Measurements from ENCODE around the gene ZNF777.
"Not testable (repeated sequence)": the region's sequence is repeated elsewhere in the genome, so short reads cannot be mapped to it uniquely, and the experiment has no call there.

The ZNF777 gene

GRCh38 chr7:149450821-149451220 lies 10.0 kb downstream of the ZNF777 start:
- no peak for DNase-seq (ENCODE audit: low read depth)

DNA sequence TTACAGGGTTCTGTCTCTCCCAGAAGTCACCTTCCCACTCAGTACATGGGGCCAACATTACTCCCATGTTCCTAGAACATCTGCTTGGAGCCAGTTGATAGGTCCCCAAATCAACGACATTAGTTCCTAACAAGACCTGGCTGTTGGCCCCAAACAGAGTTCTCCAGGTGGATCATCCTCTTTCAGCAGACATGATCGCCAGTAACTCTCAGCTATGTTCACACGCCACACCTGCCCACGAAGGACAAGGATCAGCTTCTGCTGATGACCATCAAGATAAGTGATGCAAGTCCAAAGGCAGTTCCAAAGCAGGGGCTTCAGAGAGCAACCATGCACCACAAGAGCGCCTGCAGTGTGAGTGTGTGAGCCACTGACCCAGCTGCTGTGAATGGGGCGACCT lies 11.0 kb downstream of the ZNF777 start:
- DNase-seq (ENCODE audit: low read depth), result no peak

GRCh38 chr7:149448961-149449360 lies 11.9 kb downstream of the ZNF777 start:
- DNase-seq (ENCODE audit: low read depth), result no peak

DNA sequence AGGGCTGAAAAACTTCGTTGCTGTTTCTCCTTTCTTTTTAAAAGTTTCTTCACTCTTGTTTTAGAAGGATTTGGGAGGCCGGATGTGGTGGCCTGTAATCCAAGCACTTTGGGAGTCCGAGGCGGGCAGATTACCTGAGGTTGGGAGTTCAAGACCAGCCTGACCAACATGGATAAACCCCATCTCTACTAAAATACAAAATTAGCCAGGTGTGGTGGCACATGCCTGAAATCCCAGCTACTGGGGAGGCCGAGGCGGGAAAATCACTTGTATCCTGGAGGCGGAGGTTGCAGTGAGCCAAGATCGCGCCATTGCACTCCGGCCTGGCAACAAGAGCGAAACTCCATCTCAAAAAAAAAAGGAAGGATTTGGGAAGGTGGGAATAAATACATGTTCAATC lies 14.8 kb downstream of the ZNF777 start:
- not testable (repeated sequence) for DNase-seq (ENCODE audit: low read depth)

DNA sequence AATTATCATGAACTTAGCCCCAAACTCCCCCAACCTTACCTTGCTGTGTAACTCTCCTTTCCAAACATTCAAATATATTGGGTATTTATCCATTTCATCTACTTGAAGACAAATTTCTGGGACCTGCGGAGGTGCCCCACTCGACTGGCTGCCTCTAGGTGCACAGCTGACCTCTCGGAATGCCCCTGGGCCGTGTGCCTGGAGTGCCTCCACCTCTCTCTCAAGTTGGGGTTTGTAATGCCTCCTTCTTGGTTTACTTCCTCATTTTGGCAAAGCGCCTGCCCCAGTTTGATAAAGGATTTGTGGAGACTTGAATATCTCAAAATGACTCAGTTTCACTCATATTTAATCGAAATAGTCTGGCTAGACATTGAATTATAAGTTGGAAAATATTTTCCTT lies 16.6 kb downstream of the ZNF777 start:
- no peak for DNase-seq (ENCODE audit: low read depth)

DNA sequence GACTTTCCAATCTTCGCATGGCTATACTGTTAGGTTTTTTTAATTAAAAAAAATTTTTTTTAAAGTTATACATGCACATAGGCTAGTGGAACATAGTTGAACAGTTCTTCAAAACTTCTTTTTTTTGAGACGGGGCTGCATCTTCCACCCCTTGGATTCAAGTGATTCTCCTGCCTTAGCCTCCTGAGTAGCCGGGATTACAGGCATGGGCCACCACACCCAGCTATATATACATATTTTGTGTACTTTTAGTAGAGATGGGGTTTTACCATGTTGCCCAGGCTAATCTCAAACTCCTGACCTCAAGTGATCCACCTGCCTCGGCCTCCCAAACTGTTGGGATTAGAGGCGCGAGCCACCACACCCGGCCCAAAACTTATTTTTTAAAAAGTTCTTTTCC lies 17.3 kb downstream of the ZNF777 start:
- no peak for DNase-seq (ENCODE audit: low read depth)

- no peak for DNase-seq (ENCODE audit: low read depth)
Observed at GRCh38 chr7:149442924-149443323, 17.9 kb downstream of the ZNF777 start.

DNA sequence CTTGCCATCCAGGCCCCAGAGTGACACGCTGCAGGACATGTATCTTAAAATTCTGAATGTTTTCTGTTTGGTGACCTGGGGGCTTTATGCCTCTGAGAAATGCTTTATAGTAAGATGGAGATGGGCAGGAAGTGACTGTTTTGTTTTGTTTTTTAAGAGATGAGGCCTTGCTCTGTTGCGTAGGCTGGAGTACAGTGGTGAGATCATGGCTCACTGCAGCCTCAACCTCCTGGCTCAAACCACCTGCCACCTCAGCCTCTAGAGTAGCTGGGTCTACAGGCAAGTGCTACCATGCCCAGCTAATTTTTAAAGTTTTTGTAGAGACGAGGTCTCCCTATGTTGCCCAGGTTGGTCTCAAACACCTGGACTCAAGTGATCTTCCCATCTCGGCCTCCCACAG lies 20.6 kb downstream of the ZNF777 start:
- DNase-seq (ENCODE audit: low read depth), result no peak

GRCh38 chr7:149436358-149436757 lies 24.5 kb downstream of the ZNF777 start:
- DNase-seq (ENCODE audit: low read depth), result no peak

- no peak for DNase-seq (ENCODE audit: low read depth)
Observed at GRCh38 chr7:149433124-149433523, 27.7 kb downstream of the ZNF777 start.

- no peak for DNase-seq (ENCODE audit: low read depth)
Observed at GRCh38 chr7:149432121-149432691, 28.7 kb downstream of the ZNF777 start.

DNA sequence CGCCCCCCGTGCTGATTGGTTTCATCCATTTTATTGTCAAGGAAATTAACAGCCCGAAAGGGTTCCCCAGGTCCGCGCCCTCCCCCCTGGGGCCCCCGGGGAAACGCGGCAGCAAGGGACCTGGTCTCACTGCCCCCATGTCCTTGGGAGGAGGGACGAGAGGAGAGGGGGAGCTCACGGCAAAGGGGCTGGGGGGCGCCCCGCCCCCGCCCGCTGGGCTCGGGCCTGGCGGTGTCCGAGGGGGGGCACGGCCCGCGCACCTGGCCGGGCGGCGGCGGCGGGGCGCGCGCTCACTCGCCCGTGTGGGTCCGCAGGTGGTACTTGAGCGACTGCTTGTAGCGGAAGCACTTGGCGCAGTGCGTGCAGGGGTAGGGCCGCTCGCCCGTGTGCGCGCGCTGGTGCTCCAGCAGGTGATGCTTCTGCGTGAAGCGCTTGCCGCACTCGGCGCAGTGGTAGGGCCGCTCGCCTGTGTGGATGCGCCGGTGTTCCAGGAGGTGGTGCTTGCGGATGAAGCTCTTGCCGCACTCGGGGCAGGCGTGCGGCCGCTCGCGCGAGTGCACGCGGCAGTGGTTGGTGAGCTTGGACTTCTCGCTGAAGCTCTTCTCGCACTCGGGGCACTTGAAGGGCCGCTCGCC lies 29.3 kb downstream of the ZNF777 start:
- DNase-seq (ENCODE audit: low read depth), result no peak

- no peak for DNase-seq (ENCODE audit: low read depth)
Observed at GRCh38 chr7:149430192-149430591, 30.7 kb downstream of the ZNF777 start.

DNA sequence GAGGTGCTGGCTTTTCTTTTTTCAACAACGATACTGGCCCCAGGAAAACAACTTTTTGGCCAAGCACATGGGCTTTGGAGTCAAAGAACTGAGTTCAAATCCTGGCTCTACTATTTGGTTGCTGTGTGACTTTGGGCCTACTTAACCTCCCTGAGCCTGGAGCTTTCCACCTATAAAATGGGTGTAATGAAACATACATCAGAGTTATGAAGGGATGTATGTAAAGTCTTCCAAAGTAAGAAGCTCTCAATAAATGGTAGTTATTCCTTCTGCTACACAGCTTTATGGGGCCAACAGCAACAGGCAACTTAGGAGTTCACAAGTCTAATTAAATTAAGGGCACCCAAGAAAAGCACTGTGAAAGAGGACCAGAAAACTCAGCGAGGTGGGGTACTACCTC lies 33.0 kb downstream of the ZNF777 start:
- DNase-seq (ENCODE audit: low read depth), result no peak

- no peak for DNase-seq (ENCODE audit: low read depth)
Observed at GRCh38 chr7:149427096-149427680, 33.7 kb downstream of the ZNF777 start.

- no peak for DNase-seq (ENCODE audit: low read depth)
Observed at GRCh38 chr7:149423449-149424110, 37.3 kb downstream of the ZNF777 start.

DNA sequence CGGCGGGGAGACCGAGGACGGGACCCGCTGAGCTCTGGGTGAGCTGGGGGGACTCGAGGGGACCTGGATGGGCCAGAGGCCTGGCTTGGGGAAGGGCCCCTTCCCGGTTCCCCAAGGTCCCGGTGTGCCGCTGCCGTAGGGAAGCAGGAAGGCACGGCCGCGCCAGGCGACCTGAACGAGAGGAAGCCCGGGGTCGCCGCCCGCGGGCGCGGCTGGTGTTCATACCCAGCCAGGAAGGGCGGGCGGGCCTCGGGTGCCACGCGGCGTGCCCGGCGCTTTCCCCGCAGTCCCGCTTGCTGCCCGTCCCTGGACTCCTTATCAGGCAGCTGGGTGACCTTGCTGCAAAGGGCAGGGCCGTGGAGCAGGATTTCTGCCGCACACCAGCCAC lies 38.0 kb downstream of the ZNF777 start:
- DNase-seq (ENCODE audit: low read depth), result no peak

GRCh38 chr7:149422162-149422913 lies 38.5 kb downstream of the ZNF777 start:
- DNase-seq (ENCODE audit: low read depth), result peak; percentile 61

- DNase-seq (ENCODE audit: low read depth), result no peak
Observed at GRCh38 chr7:149420006-149420405, 40.9 kb downstream of the ZNF777 start.

DNA sequence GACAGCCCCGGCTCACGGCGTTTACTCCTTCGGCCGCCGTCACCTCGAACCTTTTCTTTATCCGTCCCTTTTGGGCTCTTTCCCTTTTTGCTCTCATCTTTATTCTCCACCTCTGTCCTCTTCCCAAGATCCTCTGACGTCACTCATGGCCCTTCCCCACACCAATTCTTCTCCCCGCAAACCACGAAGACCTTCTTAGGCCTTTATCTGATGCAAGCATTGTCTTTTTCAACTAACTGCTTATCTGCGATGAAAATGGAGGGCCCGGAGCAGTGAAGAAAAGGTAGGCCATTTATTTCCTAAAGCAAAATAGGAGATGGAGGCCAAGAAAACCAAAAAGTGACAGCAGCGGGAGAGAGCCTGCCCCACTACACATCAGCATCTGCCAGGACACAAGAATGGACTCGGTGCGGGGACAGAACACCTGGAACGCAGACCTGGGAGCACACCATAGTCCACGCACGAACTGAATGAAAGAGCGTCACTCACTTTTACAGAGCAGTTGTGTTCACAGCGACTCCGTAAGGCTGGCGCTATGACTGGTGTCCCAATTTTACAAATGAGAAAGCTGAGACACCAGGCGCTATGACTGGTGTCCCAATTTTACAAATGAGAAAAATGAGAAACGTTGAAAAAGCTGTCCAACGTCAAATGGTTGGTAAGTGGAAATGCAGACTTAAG lies 45.3 kb downstream of the ZNF777 start:
- DNase-seq (ENCODE audit: low read depth), result no peak

DNA sequence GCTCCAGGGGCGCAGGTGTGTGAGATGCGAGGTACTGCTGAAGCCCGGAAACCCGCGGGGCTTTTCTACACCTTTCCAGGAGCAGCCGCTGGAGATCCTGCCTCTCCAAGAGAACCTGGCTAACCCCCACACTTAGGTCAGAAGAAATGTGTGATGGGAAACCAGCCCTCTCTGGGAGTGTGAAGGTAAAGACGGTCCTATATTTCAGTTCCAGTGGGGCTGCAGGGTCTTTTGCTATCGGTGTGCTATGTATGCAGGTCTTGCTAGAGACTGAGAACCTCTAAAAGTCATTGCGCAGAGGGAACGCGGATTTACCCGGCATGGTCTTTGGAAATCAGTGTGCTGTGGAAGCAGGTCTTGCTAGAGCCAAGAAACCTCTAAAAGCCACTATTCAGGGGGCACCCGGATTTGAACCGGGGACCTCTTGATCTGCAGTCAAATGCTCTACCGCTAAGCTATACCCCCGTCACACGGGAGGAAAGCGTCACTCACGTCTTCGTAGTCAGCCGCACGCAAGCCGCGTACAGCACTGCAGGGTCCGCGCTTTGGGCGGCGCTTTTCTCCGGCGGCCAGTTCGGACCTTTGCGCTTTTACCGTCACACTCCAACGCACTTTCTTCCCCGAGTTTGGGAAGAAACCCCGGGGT lies 46.0 kb downstream of the ZNF777 start:
- peak; percentile 52 for DNase-seq (ENCODE audit: low read depth)

- DNase-seq (ENCODE audit: low read depth), result no peak
Observed at GRCh38 chr7:149414171-149414570, 46.7 kb downstream of the ZNF777 start.

Measured in activated T-cell treated with anti-CD3 and anti-CD28 coated beads for 24 hours (primary cell).